Neutrophil (primary cell): ENCODE results near the gene WDTC1.
A peak's percentile ranks its signal among the peaks of the same experiment; 100 is the strongest.

Experiments used
- H3K27ac ChIP-seq: fragments of 200-600 bp; sonication (generic); 2 replicates; pipeline ENCODE4 v1.5.1; 2016; ENCODE audit warnings: mild to moderate bottlenecking, moderate library complexity
- H3K27me3 ChIP-seq: fragments of 200-600 bp; sonication (generic); 2 replicates; pipeline ENCODE4 v1.6.0; 2016; ENCODE audit warnings: mild to moderate bottlenecking
- H3K36me3 ChIP-seq: fragments of 200-600 bp; sonication (generic); 2 replicates; pipeline ENCODE4 v1.5.1; 2017
- H3K4me1 ChIP-seq, 2 experiments: fragments of 200-600 bp in 1 of 2; sonication (generic) in 1 of 2; 1 replicate in 1 of 2; 2 replicates in 1 of 2; pipeline versions ENCODE4 v1.5.1 to v1.6.1; 2013 to 2016; ENCODE audit warnings: low read depth in 1 of 2, low read length in 1 of 2, mild to moderate bottlenecking in 1 of 2, moderate library complexity in 1 of 2; ENCODE audit not compliant: control insufficient read depth in 1 of 2, insufficient read depth in 1 of 2
- H3K4me3 ChIP-seq, 2 experiments: fragments of 200-600 bp in 1 of 2; sonication (generic) in 1 of 2; 1 replicate in 1 of 2; 2 replicates in 1 of 2; pipeline ENCODE4 v1.5.1; 2013 to 2016; ENCODE audit warnings: low read depth in 1 of 2, low read length in 1 of 2, mild to moderate bottlenecking in 1 of 2, moderate library complexity in 1 of 2
- H3K9me3 ChIP-seq: fragments of 200-600 bp; sonication (generic); 2 replicates; pipeline ENCODE4 v1.5.1; 2016
- CTCF ChIP-seq: fragments of 200-600 bp; sonication (generic); IDR thresholded peaks from 2 replicates; pipeline ENCODE4 v1.5.1; 2016; ENCODE audit warnings: antibody characterized with exemption

Gene WDTC1

GRCh38 chr1:27353166-27353565 is 118.7 kb downstream of the WDTC1 start:
- Histone ChIP-seq H3K4me3 (no peak overlapping the region), H3K9me3 (no peaks in the 10 kb centered on the region), H3K27ac (peak overlapping the region; percentile 60), H3K36me3 (peaks cover 59% of the 10 kb centered on the region), H3K4me1 (peaks cover 13 to 34% of the 10 kb centered on the region in 2 experiments), H3K27me3 (no peaks in the 10 kb centered on the region)
- no peak for TF ChIP-seq CTCF

- Histone ChIP-seq H3K4me3 (no peak overlapping the region), H3K36me3 (peaks cover 57% of the 10 kb centered on the region), H3K9me3 (no peaks in the 10 kb centered on the region), H3K27me3 (peaks cover 2% of the 10 kb centered on the region), H3K4me1 (peaks cover 13 to 34% of the 10 kb centered on the region in 2 experiments), H3K27ac (peak overlapping the region; percentile 60)
- TF ChIP-seq CTCF = no peak
Measured at GRCh38 chr1:27353629-27354028, 119.2 kb downstream of the WDTC1 start.

GRCh38 chr1:27355683-27356082 is 121.3 kb downstream of the WDTC1 start:
- no peak overlapping the region for H3K4me3 ChIP-seq
- TF ChIP-seq CTCF = no peak
- peaks cover 38% of the 10 kb centered on the region for H3K36me3 ChIP-seq
- H3K27me3 ChIP-seq = peaks cover 23% of the 10 kb centered on the region
- H3K27ac ChIP-seq = no peak overlapping the region
- H3K4me1 ChIP-seq = peaks cover 23 to 35% of the 10 kb centered on the region in 2 experiments
- no peaks in the 10 kb centered on the region for H3K9me3 ChIP-seq

GRCh38 chr1:27356277-27356618 is 121.8 kb downstream of the WDTC1 start:
- Histone ChIP-seq H3K9me3 (no peaks in the 10 kb centered on the region), H3K4me1 (peaks cover 29 to 40% of the 10 kb centered on the region in 2 experiments), H3K4me3 (no peak overlapping the region), H3K27ac (peak overlapping the region; percentile 73), H3K27me3 (peaks cover 29% of the 10 kb centered on the region), H3K36me3 (peaks cover 32% of the 10 kb centered on the region)
- no peak for TF ChIP-seq CTCF

GRCh38 chr1:27356619-27357280 is 122.3 kb downstream of the WDTC1 start:
- H3K36me3 ChIP-seq = peaks cover 27% of the 10 kb centered on the region
- H3K4me3 ChIP-seq = peak overlapping the region; percentile 49 to 70
- H3K9me3 ChIP-seq = no peaks in the 10 kb centered on the region
- peaks cover 29 to 40% of the 10 kb centered on the region in 2 experiments for H3K4me1 ChIP-seq
- TF ChIP-seq CTCF = no peak
- peaks cover 34% of the 10 kb centered on the region for H3K27me3 ChIP-seq
- H3K27ac ChIP-seq = peak overlapping the region; percentile 73
